Measurements from ENCODE around the gene CNKSR3.

CNKSR3 gene

DNA sequence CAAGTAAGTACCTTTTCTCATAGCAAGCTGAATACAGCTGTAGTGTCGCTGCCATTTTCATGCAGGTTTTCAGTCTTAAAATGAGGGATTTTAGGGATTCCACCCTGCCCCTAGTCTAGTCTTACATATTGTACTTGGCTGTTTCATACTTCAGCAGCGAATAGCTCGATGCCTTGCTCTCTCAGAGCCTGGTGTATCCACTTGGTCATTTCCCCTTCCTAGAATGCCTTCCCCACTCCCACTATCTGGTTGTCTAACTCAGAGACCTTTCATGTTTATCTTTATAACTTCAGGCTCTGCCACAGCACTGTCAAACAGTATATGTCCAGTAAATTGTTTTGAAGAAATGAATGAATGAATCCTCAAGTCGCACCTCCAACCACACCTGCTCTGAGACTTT lies 132.8 kb downstream of the CNKSR3 start:
- no peak for DNase-seq

- no peak for DNase-seq
Measured at GRCh38 chr6:154373971-154374370, 136.5 kb downstream of the CNKSR3 start.

DNA sequence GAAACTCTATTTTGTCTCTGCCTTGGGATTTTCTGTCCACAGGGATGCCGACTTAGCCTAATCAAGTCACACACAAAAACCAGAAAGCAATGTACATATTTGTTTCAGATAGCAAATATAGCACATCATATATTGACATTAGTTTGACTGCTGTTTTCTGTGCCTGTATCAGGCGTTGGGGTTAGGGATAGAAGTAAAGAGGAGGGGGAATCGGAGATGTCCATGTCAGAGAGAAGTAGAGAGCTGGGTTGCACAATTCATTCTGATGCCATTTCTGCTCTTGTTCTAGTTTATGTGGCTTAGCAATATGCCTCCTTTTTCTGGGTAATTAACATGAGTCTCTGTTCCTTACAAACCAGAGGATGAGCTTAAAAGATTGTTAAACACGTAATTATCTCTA lies 139.2 kb downstream of the CNKSR3 start:
- DNase-seq: no peak

- no peak for DNase-seq
Measured at GRCh38 chr6:154370545-154370944, 139.9 kb downstream of the CNKSR3 start.

DNA sequence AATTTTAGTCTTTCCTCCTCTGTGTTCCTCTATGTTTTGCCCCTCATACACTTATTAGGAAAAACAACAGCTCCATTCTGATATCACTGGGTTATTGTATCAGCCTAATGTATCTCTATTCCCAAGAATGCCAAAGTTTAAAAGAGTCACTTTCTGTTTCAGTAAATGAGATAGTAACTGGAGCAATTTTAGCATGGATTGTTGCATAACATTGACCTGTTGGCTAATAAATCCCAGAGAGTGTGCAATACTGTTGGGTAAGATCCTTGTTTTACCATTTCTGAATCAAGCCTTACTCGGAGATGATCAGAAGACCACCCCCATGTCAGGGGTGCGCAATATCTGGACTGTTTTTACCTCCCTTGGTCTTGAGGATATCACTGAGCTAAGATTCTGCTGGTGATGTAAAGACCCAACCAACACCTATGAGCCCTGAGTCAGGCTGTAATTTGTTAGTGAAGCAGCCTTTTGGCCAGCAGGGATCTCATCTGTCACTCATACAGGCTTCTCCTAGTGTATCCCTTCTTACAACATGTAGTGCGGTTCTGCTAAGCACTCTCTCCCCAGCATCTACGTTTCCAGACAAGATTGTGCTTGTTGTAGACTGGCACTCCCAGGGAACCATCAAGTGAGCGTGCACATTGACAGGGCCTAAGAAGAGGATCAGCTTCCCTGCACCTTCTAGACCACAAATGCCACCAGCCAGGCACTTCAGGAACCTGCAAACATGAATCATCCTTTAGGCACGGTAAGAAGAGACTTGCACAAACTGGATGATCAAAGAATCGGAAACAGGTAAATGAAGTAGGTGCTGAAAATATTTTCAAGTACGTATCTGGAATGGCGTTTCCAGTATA lies 142.4 kb downstream of the CNKSR3 start:
- no peak for DNase-seq

GRCh38 chr6:154367336-154367735 lies 143.1 kb downstream of the CNKSR3 start:
- no peak for DNase-seq

GRCh38 chr6:154363821-154364220 lies 146.7 kb downstream of the CNKSR3 start:
- DNase-seq: no peak

DNA sequence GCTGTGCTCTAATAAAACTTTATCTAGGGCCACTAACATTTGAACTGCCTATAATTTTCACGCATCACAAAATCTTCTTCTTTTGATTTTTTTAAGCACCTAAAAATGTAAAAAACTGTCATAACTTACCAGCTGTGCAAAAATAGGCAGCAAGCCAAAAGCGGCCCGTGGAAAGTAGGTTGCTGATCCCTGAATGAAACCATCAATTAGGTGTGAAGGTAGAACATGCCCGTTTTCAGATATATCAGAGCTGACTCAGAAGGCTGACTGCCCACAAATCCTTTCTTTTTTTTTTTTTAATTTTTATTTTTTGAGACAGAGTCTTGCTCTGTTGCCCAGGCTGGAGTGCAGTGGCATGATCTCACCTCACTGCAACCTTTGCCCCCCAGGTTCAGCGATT lies 149.0 kb downstream of the CNKSR3 start:
- no peak for DNase-seq

DNA sequence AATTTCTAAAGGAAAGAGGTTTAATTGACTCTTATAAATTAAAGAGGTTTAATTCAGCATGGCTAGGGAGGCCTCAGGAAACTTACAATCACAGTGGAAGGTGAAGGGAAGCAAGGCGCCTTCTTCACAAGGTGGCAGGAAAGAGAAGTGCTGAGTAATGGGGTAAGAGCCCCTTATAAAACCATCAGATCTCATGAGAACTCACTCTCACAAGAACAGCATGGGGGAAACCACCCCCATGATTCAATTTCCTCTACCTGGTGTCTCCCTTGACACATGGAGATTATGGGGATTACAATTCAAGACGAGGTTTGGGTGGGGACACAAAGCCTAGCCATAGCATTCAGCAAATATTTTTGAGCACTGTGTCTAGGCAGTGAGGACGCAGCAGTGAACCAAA lies 150.0 kb downstream of the CNKSR3 start:
- DNase-seq: no peak

- DNase-seq: no peak
Measured at GRCh38 chr6:154359679-154360078, 150.8 kb downstream of the CNKSR3 start.

DNA sequence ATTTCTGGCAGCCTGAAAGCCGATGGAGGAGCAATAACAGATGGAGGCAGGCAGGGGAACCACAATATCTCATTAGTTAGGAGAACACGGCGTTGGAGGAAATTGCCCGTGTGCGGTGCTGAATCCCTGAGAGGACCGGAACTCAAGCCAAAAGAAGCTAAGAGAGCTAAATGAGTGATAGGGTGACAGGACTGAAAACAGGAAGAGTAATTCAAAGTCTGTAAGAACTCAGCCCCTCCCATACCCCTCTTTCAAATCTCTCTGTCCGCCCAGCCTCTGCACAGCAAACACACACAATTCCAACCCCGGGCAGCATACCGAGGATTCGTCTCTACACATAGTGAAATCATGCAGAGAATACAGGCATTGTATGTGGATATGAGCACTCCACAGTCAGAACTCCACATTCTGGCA lies 151.3 kb downstream of the CNKSR3 start:
- DNase-seq: no peak

DNA sequence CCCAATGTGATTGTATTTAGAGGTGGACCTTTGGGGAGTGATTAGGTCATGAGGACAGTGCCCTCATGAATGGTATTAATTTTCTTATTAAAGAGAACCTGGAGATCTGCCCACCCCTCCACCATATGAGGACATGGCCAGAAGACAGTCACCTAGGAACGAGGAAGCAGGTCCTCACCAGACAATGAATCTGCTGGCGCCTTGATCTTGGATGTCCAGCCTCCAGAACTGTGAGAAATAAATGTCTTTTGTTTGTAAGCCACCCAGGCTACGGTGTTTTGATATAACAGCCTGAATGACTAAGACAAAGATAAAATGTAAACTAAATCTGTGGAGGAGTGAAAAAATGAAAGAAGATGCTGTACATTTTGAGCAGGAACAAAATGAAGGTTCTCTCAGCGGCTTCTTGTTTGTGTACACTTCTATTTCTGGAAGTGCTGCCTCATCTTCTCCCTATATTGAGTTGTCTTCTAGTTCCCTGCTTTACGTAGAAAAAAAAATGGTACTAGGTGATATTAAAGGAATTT lies 152.4 kb downstream of the CNKSR3 start:
- DNase-seq: no peak

- no peak for DNase-seq
Measured at GRCh38 chr6:154356690-154357089, 153.8 kb downstream of the CNKSR3 start, which contains the start of gene IPCEF1. Gene IPCEF1, minus strand, starts transcription at chr6:154356803. Its CDS starts 90,856 bp downstream, at chr6:154265947.

- DNase-seq: no peak
Measured at GRCh38 chr6:154356113-154356512, 154.4 kb downstream of the CNKSR3 start.

GRCh38 chr6:154354265-154354777 lies 156.2 kb downstream of the CNKSR3 start:
- no peak for DNase-seq

DNA sequence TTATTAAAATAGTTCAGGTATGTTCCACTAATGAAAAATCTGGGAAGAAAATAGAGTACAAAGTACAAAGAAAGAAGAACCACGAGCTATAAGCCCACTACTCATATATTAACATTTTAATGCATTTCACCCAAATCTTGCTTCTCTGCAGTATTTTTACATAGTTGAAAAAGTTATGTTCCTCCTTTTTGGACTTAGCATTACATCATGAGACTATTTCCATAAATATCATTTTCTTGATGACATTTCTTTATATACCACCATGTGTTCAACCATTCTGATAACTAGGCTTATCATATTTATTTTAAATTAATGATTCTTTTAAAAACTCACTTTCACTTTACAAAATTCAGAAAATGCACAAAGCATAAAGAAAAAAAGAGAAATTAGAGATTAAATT lies 156.9 kb downstream of the CNKSR3 start:
- DNase-seq: no peak

- DNase-seq: peak in 1 of 4 experiments; percentile 3
Measured at GRCh38 chr6:154352898-154353585, 157.4 kb downstream of the CNKSR3 start.

GRCh38 chr6:154350293-154350692 lies 160.2 kb downstream of the CNKSR3 start:
- no peak for DNase-seq

- DNase-seq: no peak
Measured at GRCh38 chr6:154347981-154348380, 162.5 kb downstream of the CNKSR3 start.

DNA sequence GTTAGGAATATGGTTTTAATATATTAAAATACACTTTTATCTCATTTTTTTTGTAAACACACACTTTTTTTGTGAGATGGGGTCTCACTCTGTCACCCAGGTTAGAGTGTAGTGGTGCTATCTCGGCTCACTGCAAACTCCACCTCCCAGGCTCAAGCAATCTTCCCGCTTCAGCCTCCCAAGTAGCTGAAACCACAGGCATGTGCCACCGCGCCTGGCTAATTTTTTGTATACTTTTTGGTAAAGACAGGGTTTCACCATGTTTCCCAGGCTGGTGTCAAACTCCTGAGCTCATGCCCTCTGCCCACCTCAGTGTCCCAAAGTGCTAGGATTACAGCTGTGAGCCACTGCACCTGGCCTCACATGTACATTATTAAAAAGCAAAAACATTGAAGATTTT lies 164.7 kb downstream of the CNKSR3 start:
- DNase-seq: no peak

DNA sequence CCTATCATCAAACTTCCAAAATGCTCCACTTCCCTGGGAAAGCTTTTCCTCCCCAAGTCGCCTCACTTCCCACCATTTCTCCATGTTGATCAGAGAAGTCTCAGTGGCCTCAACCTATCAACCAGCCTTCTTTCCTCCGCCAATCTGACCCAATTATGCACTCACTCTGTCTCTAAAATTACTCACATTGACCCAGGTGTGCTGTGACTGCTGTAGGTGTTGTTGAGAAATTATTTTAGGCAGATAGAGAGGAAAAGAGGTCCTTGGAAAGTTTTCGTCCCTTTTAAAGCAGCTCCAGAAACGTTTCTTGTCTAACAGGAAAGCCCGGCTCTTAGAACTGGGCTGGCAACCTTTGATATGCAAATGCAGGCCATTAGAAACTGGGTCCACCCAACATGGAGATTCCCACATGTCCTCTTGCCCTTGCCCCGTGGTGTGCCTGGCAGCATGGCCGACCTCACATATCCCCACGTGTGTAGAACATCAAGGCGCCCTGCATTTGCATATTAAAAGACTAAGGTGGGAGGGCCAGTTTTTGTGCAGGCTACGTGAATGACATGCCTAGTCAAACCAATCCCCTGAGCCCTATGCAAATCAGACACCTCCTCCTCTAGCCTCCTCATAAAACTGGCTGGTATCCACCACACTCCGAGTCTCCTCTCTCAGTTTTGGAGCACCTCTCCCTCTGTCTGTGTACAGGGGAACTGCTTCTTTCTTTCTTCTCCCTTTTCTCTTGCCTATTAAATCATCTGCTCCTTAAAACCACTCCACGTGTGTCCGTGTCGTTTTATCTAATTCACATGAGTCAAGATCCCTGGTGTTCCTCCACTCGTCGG lies 166.8 kb downstream of the CNKSR3 start:
- DNase-seq: no peak

DNA sequence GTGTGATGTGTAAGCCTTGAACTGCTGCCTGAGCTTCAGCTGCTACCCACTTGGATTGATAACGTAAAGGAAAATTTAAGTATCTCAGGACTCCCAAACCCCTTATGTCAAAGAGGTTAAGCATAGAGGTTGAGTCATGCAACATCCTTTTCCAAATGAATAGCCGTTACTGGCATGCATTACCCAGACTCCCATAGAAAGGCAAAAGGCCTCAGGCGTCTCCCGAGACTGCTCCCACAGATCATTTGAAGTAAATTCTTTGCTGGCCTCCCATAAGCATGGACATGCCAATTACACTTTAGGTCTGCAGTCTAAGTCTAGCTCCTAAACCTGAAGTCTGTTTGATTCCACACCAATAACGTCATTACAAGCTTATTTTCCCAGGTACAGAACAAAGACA lies 168.6 kb downstream of the CNKSR3 start:
- DNase-seq: no peak

- no peak for DNase-seq
Measured at GRCh38 chr6:154341336-154341735, 169.1 kb downstream of the CNKSR3 start.

Measured in activated CD4-positive, CD25-positive, alpha-beta regulatory T cell (primary cell).